HG03439 (cell line): ENCODE data around the gene CDPF1.
A peak's percentile ranks its signal among the peaks of the same experiment; 100 is the strongest.

Experiments used
- ATAC-seq: cut with Tn5 transposase; IDR thresholded peaks from one replicate; pipeline ENCODE4 v1.9.1; 2021; ENCODE audit warnings: mild to moderate bottlenecking, moderate library complexity; ENCODE audit not compliant: unreplicated experiment

Gene CDPF1

DNA sequence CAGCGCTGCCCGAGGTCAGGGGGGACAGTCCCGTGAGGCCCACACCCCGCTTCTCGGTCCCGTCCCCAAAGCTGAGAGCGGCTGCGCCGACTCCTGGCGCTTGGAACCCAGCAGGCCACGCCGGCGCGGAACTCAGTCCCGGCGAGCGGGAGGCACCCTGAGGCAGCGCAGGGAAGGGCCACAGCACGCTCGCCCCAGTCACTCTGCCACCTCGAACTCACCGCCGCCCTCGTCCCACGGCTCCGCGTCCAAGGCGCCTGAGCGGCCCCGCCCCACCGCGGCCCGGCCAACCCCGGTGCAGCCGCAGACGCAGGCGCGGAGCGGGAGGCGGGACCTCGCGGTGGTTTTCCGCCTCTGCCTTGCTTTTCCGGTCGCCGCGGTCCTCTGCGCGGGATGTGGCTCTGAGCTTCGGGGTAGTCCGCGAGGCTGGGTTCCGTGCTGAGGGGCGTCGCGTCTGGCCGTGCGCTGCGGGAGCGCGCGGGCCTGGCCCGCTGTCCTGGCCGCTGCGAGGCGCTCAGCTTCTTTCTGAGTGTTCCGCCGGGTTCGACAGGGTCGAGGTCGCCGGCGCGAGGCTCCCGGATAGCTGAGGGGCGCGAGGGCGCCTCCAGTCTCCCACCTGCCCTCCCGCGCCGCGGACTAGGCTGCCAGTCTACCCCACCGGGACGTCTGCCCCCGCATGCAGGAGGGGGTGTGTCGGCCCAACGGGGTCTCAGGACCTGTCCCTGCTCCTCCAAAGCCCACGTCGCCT is at the start of gene CDPF1:
CDPF1 (minus strand) TSS at position 259 of the 748 bp plus-strand sequence. CDS start 2,009 bp downstream, outside the sequence.
- ATAC-seq, result peak; percentile 83

DNA sequence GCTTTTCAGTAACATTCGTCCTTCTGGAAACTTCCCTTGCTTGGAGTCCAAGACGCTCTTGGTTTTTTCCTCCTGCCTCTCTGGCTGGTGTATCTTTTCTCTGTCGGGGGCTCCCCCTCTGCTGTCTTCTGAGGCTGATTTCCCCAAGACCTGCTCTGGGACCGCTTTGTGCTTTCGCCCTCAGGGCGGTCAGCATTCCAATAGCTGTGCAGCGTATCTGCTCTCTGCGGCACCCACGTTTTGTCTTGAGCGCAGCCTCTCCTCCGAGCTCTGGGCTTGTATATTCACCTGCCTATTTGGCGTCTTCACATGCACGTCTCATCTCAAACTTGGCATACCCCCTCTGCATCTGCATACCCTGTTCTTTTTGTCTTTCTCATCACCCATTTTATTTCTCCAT is 49.0 kb upstream of the CDPF1 start:
- no peak for ATAC-seq

DNA sequence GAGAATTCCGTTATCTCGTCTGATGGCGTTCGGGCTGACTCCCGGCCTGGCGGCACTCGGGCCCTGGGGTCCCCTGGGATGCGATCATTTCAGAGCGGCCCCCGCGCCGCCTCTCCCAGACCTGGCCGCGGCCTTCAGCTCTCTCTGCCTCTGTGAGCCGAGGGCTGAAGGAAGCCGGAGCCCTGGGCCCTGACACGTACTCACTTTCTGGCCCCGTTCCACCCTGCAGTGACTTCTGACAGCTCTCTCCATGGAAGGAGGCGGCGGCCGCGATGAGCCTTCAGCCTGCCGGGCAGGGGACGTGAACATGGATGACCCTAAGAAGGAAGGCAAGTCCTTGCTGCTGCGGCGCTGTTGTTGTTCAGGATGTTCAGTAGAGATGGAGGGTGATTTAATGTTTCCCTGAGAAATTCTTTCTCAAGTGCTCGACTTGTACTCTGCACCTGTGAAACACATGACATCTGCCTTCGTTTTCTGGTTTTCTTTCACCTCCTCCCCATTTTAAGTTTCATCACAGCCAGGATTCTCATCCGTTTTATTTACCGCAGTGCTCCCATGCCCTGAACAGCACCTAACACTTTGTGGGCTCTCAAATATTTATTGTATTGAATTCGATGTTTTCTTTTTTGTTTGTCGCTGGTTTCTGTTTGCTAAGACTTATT is 47.2 kb upstream of the CDPF1 start:
- ATAC-seq, result no peak

- peak; percentile 94 for ATAC-seq
Observed at GRCh38 chr22:46296257-46297150, 46.4 kb upstream of the CDPF1 start, which contains the start of gene GTSE1. Gene GTSE1, plus strand, starts transcription at chr22:46296870. Its CDS starts 531 bp downstream, at chr22:46297401.

- ATAC-seq, result no peak
Observed at GRCh38 chr22:46295277-46295971, 45.3 kb upstream of the CDPF1 start.

DNA sequence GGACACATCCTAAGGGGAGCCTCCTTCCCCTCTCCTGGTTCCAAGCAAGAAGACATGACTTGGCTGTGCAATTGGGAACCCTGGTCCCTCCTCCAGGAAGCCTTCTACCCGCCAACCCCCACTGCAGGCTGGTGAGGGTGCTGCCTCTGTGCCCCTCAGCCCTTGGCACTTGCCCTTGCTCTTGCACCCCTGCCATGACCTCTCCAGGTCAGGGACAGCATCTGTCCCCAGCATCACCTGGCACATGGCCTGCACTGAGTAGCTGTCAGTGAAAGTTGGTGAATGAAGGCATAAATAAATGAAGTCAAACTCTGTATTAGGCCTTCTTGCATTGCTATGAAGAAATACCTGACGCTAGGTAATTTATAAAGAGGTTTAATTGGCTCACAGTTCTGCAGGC is 44.7 kb upstream of the CDPF1 start:
- ATAC-seq, result no peak

- no peak for ATAC-seq
Observed at GRCh38 chr22:46293577-46294260, 43.6 kb upstream of the CDPF1 start.

DNA sequence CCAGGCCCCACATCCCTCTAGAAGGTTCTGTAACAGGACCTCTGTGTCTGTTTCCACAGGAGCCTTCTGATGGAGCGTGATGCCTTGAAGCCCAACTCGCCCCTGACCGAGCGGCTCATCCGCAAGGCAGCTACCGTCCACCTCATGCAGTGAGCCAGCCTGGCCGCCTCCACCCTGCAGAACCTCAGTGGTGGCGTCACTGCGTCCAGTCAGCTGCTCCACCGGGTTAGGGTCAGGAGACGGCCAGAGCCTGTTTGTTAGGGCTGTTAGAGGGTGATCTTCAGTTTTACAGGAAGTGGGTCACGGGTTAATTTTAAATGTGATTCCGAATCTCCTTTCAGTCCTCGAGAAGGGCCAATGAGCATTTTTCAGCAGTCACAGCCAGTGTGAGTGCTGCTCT is 42.6 kb upstream of the CDPF1 start:
- no peak for ATAC-seq

GRCh38 chr22:46292173-46292572 is 42.1 kb upstream of the CDPF1 start:
- no peak for ATAC-seq

DNA sequence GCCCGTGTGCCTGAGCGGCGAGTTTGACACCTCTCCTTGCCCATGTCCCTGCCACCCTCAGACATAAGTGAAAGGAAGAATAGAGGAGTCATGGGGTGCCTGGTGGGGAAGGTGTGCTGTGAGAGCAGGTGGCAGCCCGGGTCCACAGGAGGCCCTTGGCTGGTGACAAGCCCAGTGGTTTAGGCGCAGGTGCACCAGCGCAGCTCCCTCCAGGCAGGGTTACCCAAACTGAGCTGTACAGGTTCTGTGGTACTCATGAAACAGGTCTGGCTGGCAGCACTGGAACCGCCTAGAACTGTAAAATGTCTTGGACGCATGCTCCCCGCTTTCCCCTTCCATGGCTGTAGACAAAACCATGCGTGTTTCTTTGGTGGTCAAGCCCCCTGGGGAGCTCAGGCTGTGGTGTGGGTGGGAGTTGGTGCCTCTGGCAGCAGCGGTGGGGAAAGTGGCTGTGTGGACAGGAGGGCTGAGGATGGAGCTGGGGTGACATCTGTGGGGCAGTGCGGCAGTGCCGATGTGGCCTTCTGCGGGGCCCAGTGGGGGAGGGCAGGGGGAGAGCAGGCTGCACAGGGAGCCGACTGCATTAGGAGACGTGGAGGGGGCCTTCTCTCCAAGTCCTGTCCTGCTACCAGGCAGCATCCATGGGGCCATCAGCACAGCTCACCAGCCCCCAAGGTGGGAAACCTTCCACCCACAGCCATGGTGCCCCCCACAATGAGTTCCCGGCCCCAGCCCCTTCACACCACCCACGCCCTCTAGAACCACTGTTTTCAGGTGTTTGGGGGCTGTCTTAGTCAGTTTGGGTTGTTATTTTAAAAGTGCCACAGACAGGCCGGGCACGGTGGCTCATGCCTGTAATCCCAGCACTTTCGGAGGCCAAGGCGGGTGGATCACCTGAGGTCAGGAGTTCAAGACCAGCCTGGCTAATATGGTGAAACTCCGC is 41.0 kb upstream of the CDPF1 start:
- ATAC-seq, result no peak

DNA sequence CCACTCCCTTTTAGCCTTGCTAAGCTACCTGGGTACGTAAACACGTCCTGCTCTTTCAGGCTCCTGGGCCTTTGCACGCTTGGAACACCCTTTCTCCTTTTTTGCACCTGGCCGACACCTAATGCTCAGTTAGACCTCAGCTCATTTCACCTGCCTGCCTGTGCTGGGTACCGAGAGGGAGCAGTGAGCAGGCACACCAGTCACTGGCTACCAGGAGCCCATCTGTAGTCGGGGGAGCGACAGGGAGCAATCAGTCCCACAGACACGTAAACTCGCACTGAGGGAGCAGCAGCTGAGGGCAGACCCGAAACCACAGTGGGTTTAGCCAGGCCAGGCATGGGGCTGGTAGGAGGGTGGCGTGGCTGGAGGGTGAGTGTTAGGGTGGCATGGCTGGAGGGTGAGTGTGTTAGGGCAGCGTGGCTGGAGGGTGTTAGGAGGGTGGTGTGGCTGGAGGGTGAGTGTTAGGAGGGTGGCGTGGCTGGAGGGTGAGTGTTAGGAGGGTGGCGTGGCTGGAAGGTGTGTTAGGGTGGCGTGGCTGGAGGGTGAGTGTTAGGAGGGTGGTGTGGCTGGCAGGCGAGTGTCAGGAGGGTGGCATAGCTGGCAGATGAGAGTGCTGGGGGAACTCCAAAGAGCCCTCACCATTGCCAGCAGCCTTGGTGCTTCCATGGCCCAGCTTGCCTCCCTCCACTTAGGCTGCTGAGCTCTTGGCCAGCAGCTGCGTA is 40.2 kb upstream of the CDPF1 start:
- no peak for ATAC-seq

- ATAC-seq, result no peak
Observed at GRCh38 chr22:46289244-46289891, 39.3 kb upstream of the CDPF1 start.

DNA sequence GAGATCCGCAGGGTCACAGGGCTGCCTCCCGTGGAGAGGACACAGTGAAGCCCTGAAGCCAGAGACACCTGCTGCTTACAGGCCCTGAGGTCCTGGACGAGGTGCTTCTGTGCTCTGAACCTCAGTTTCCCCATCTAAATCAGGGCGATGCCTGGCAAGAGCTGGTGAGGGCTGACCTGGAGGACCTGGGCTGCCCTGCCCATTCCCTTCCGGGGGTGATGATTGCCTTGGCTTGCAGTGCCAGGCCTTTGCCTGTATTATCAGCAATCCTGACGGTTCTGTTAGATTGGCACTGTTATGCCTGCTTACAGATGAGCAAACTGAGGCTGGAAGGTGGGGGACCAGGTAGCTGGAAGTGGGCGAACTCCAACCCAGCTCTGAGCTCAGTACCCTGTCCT is 38.8 kb upstream of the CDPF1 start:
- ATAC-seq, result no peak

DNA sequence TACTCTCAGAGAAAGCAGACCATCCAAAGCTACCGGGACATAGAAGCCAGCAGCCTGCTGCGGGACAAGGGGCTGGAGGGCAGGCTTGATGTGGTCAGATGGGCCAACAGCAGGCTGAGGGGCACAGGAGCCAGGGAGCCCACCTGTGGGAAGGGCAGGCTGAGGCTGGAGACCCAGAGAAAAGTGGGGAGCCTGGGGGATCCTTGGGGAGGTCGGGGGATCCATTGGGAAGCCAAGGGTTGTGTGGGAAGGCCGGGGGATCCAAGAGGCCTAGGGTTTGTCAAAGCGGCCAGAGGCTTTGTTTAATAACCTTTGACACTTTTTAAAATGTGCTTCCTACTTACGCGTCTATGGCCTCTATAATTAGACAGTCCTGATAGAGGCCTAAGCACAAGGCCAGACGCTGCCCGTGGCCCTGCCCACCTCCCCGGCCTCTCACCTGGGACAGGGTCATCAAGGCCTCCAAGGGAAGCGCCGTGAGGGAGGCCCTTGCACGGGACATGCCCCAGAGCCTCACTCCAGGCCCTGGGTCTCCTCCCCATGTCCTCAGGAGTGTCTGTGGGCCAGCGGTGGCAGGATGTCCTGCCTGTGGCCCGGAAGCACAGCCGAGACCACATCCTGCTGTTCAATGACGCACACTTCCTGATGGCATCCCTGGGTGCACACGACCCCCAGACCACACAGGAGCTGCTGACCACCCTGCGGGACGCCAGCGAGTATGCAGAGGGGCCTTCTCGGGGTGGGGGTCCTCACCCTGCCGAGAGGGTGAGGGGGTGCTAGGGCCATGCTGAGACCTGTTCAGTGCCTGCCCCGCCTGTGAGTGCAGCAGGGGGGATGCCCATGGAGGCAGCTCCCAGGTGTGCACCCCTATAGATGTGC is 38.0 kb upstream of the CDPF1 start:
- peak; percentile 66 for ATAC-seq

GRCh38 chr22:46286941-46287872 is 37.1 kb upstream of the CDPF1 start:
- no peak for ATAC-seq

DNA sequence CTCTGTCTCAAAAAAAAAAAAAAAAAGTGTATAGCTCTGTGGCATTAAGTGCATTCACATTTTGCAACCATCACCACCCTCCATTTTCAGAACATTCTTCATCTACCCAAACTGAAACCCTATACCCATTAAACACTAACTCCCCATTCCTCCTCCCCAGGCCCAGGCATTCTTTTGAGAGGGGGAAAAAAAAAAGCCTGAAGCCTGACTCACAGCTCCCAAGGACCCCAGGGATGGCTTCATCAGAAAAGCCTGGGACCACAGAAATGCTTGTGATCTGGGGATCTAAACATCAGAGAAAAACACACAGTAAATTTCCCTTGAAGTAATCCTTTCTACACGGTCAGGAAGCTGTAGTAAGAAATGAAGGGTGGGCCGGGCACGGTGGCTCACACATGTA is 35.9 kb upstream of the CDPF1 start:
- ATAC-seq, result no peak
